Measurements from ENCODE around the gene ZNF441. TPM values are rescaled to one million over a fixed set of nuclear protein-coding genes. Genes with fewer than 3 reads are reported as not detected.

Gene ZNF441
- polyA plus RNA-seq, 3 donors, result 0.48 to 1.0 (median 0.95) TPM

- no peaks in the 10 kb centered on the region for H3K79me2 ChIP-seq (ENCODE audit: insufficient read depth, low read length)
- no peak for TF ChIP-seq CTCF (IDR thresholded peaks at IDR 0.05)
- no peak overlapping the region for H3K27ac ChIP-seq (ENCODE audit: low read depth in 1 of 2, low read length in 2 of 2)
- DNase-seq, result no peak
- Mint-ChIP-seq H3K4me3 (no peak overlapping the region), H3K9me3 (peaks cover 55 to 93% (median 87%) of the 10 kb centered on the region in 7 donors), H3K27me3 (ENCODE audit: low read depth in 3 of 3) (peaks cover 0 to 3% (median 2%) of the 10 kb centered on the region in 3 donors), H3K27ac (no peak overlapping the region), H3K36me3 (peaks cover 28 to 30% of the 10 kb centered on the region in 2 donors), H3K4me1 (no peaks in the 10 kb centered on the region)
- H3K27me3 ChIP-seq (ENCODE audit: control insufficient read depth in 2 of 2, insufficient read depth in 2 of 2, low read length in 2 of 2), result no peaks in the 10 kb centered on the region
- H3K36me3 ChIP-seq (replicated peaks in 1 of 2; ENCODE audit: control insufficient read depth in 1 of 2, insufficient read depth in 2 of 2, low read length in 2 of 2), result peaks cover 26 to 43% of the 10 kb centered on the region in 2 donors
- H3K4me2 ChIP-seq (replicated peaks; ENCODE audit: extremely low read depth, low read length, poor library complexity, severe bottlenecking), result no peak overlapping the region
- H2AFZ ChIP-seq (ENCODE audit: insufficient read depth, low read depth, low read length, poor library complexity, severe bottlenecking), result no peak overlapping the region
- no CpG with 5 or more reads among the region's 1 CpG for WGBS (ENCODE audit: insufficient coverage)
- H3K9ac ChIP-seq (ENCODE audit: insufficient read depth, low read length, poor library complexity, severe bottlenecking), result no peak overlapping the region
- no peaks in the 10 kb centered on the region for H3K4me1 ChIP-seq (ENCODE audit: control insufficient read depth in 1 of 2, insufficient read depth in 2 of 2, low read length in 2 of 2)
- intact Hi-C loops (cut with micrococcal nuclease), result no loop called here
- no peaks in the 10 kb centered on the region for H4K20me1 ChIP-seq (ENCODE audit: insufficient read depth, low read length)
- H3K4me3 ChIP-seq (replicated peaks in 1 of 3; ENCODE audit: low read depth in 2 of 3, low read length in 3 of 3), result peak overlapping the region in 1 of 3 experiments; percentile 23
- H3K9me3 ChIP-seq (replicated peaks in 1 of 2; ENCODE audit: control insufficient read depth in 1 of 2, insufficient read depth in 1 of 2, low read length in 2 of 2), result peaks cover 52 to 100% of the 10 kb centered on the region in 2 donors
Observed at GRCh38 chr19:11783767-11784166, 17.0 kb downstream of the ZNF441 start.

DNA sequence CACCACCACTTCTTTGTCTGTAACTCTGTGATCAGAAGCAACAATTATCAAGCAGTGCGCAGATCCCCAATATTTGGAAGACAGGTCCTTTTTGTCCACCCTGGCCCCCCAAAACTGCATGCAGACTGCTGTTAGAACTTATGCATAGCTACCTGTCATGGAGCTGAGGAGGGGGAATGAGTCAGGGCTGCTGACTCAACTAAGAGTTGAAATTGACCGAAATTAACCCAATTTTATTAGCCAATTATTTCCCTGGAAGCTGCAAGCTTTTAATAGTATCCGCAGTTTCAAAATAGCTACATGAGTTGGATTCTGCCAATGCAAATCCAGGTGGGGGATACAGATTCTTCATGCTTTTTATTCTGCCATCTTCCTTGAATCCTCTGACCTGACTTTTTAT lies 17.6 kb downstream of the ZNF441 start:
- H2AFZ ChIP-seq (ENCODE audit: insufficient read depth, low read depth, low read length, poor library complexity, severe bottlenecking), result no peak overlapping the region
- Mint-ChIP-seq H3K4me1 (no peaks in the 10 kb centered on the region), H3K27ac (no peak overlapping the region), H3K36me3 (peaks cover 22 to 25% of the 10 kb centered on the region in 2 donors), H3K9me3 (peaks cover 61 to 93% (median 87%) of the 10 kb centered on the region in 7 donors), H3K27me3 (ENCODE audit: low read depth in 3 of 3) (peaks cover 0 to 3% (median 2%) of the 10 kb centered on the region in 3 donors), H3K4me3 (no peak overlapping the region)
- no CpG with 5 or more reads among the region's 3 CpGs for WGBS (ENCODE audit: insufficient coverage)
- H3K79me2 ChIP-seq (ENCODE audit: insufficient read depth, low read length), result no peaks in the 10 kb centered on the region
- peaks cover 46 to 100% of the 10 kb centered on the region in 2 donors for H3K9me3 ChIP-seq (replicated peaks in 1 of 2; ENCODE audit: control insufficient read depth in 1 of 2, insufficient read depth in 1 of 2, low read length in 2 of 2)
- no peak for DNase-seq
- peak overlapping the region in 1 of 3 experiments; percentile 23 for H3K4me3 ChIP-seq (replicated peaks in 1 of 3; ENCODE audit: low read depth in 2 of 3, low read length in 3 of 3)
- no peaks in the 10 kb centered on the region for H3K27me3 ChIP-seq (ENCODE audit: control insufficient read depth in 2 of 2, insufficient read depth in 2 of 2, low read length in 2 of 2)
- H3K4me1 ChIP-seq (ENCODE audit: control insufficient read depth in 1 of 2, insufficient read depth in 2 of 2, low read length in 2 of 2), result no peaks in the 10 kb centered on the region
- no peak for TF ChIP-seq CTCF (IDR thresholded peaks at IDR 0.05)
- intact Hi-C loops (cut with micrococcal nuclease), result no loop called here
- H3K36me3 ChIP-seq (replicated peaks in 1 of 2; ENCODE audit: control insufficient read depth in 1 of 2, insufficient read depth in 2 of 2, low read length in 2 of 2), result peaks cover 21 to 37% of the 10 kb centered on the region in 2 donors
- no peaks in the 10 kb centered on the region for H4K20me1 ChIP-seq (ENCODE audit: insufficient read depth, low read length)
- no peak overlapping the region for H3K9ac ChIP-seq (ENCODE audit: insufficient read depth, low read length, poor library complexity, severe bottlenecking)
- H3K4me2 ChIP-seq (replicated peaks; ENCODE audit: extremely low read depth, low read length, poor library complexity, severe bottlenecking), result no peak overlapping the region
- H3K27ac ChIP-seq (ENCODE audit: low read depth in 1 of 2, low read length in 2 of 2), result no peak overlapping the region

Measured in CD14-positive monocyte (primary cell).